Mucosa of stomach (tissue), 1 donor: ENCODE measurements around the gene POU6F2.

ENCODE experiments used
- H3K27me3 ChIP-seq: one replicate; pipeline ENCODE4 v1.7.0; 2013; ENCODE audit warnings: mild to moderate bottlenecking, low read length; ENCODE audit not compliant: control insufficient read depth, insufficient read depth
- H3K36me3 ChIP-seq: one replicate; pipeline ENCODE4 v1.7.0; 2013; ENCODE audit warnings: low read length; ENCODE audit not compliant: control insufficient read depth, insufficient read depth
- H3K4me1 ChIP-seq: one replicate; pipeline ENCODE4 v1.7.0; 2013; ENCODE audit warnings: mild to moderate bottlenecking, low read length; ENCODE audit not compliant: control insufficient read depth, insufficient read depth
- H3K4me3 ChIP-seq: one replicate; pipeline ENCODE4 v1.7.0; 2013; ENCODE audit warnings: low read length
- H3K9ac ChIP-seq: one replicate; pipeline ENCODE4 v1.7.0; 2013; ENCODE audit warnings: mild to moderate bottlenecking, low read length, moderate library complexity
- H3K9me3 ChIP-seq: one replicate; pipeline ENCODE4 v1.7.0; 2013; ENCODE audit warnings: mild to moderate bottlenecking, low read length, moderate library complexity; ENCODE audit not compliant: control insufficient read depth
- donor health status: Pancreatic carcinoma.

Gene POU6F2

GRCh38 chr7:39043531-39043930 is 65.8 kb downstream of the POU6F2 start:
- no peaks in the 10 kb centered on the region for H3K4me1 ChIP-seq
- H3K36me3 ChIP-seq, result no peaks in the 10 kb centered on the region
- H3K9ac ChIP-seq, result no peak overlapping the region
- H3K9me3 ChIP-seq, result no peaks in the 10 kb centered on the region
- no peak overlapping the region for H3K4me3 ChIP-seq
- H3K27me3 ChIP-seq, result no peaks in the 10 kb centered on the region

GRCh38 chr7:39044489-39044888 is 66.8 kb downstream of the POU6F2 start:
- no peaks in the 10 kb centered on the region for H3K36me3 ChIP-seq
- H3K4me1 ChIP-seq, result no peaks in the 10 kb centered on the region
- H3K4me3 ChIP-seq, result no peak overlapping the region

GRCh38 chr7:39045231-39045630 is 67.5 kb downstream of the POU6F2 start:
- Histone ChIP-seq H3K9me3 (no peaks in the 10 kb centered on the region), H3K36me3 (no peaks in the 10 kb centered on the region)

More at GRCh38 chr7:39044489-39044888, 66.8 kb downstream of the POU6F2 start:
- H3K9me3 ChIP-seq, result no peaks in the 10 kb centered on the region
- H3K27me3 ChIP-seq, result no peaks in the 10 kb centered on the region
- H3K9ac ChIP-seq, result no peak overlapping the region

GRCh38 chr7:39051279-39051678 is 73.6 kb downstream of the POU6F2 start:
- H3K4me3 ChIP-seq, result no peak overlapping the region
- no peak overlapping the region for H3K9ac ChIP-seq
- H3K36me3 ChIP-seq, result no peaks in the 10 kb centered on the region
- no peaks in the 10 kb centered on the region for H3K9me3 ChIP-seq
- H3K27me3 ChIP-seq, result no peaks in the 10 kb centered on the region
- H3K4me1 ChIP-seq, result no peaks in the 10 kb centered on the region

More at GRCh38 chr7:39045231-39045630, 67.5 kb downstream of the POU6F2 start:
- Histone ChIP-seq H3K9ac (no peak overlapping the region), H3K27me3 (no peaks in the 10 kb centered on the region), H3K4me3 (no peak overlapping the region), H3K4me1 (no peaks in the 10 kb centered on the region)

- Histone ChIP-seq H3K27me3 (no peaks in the 10 kb centered on the region), H3K9me3 (no peaks in the 10 kb centered on the region), H3K9ac (no peak overlapping the region), H3K4me3 (no peak overlapping the region), H3K4me1 (no peaks in the 10 kb centered on the region), H3K36me3 (no peaks in the 10 kb centered on the region)
Observed at GRCh38 chr7:39051707-39052106, 74.0 kb downstream of the POU6F2 start.

GRCh38 chr7:39054731-39055130 is 77.0 kb downstream of the POU6F2 start:
- no peak overlapping the region for H3K9ac ChIP-seq
- no peaks in the 10 kb centered on the region for H3K4me1 ChIP-seq
- H3K36me3 ChIP-seq, result no peaks in the 10 kb centered on the region
- H3K27me3 ChIP-seq, result no peaks in the 10 kb centered on the region
- H3K4me3 ChIP-seq, result no peak overlapping the region
- H3K9me3 ChIP-seq, result no peaks in the 10 kb centered on the region

- no peak overlapping the region for H3K9ac ChIP-seq
- H3K36me3 ChIP-seq, result no peaks in the 10 kb centered on the region
- H3K9me3 ChIP-seq, result no peaks in the 10 kb centered on the region
- no peaks in the 10 kb centered on the region for H3K27me3 ChIP-seq
- no peaks in the 10 kb centered on the region for H3K4me1 ChIP-seq
- H3K4me3 ChIP-seq, result no peak overlapping the region
Observed at GRCh38 chr7:39056153-39056552, 78.4 kb downstream of the POU6F2 start.

- Histone ChIP-seq H3K27me3 (no peaks in the 10 kb centered on the region), H3K4me3 (no peak overlapping the region), H3K4me1 (no peaks in the 10 kb centered on the region), H3K9me3 (no peaks in the 10 kb centered on the region), H3K9ac (no peak overlapping the region), H3K36me3 (no peaks in the 10 kb centered on the region)
Observed at GRCh38 chr7:39062811-39063210, 85.1 kb downstream of the POU6F2 start.

GRCh38 chr7:39069031-39069430 is 91.3 kb downstream of the POU6F2 start:
- Histone ChIP-seq H3K4me1 (no peaks in the 10 kb centered on the region), H3K9me3 (no peaks in the 10 kb centered on the region), H3K36me3 (no peaks in the 10 kb centered on the region), H3K9ac (no peak overlapping the region), H3K4me3 (no peak overlapping the region), H3K27me3 (no peaks in the 10 kb centered on the region)

GRCh38 chr7:39069896-39070881 is 92.5 kb downstream of the POU6F2 start:
- Histone ChIP-seq H3K27me3 (no peaks in the 10 kb centered on the region), H3K9ac (no peak overlapping the region), H3K4me3 (no peak overlapping the region), H3K36me3 (no peaks in the 10 kb centered on the region), H3K9me3 (no peaks in the 10 kb centered on the region), H3K4me1 (no peaks in the 10 kb centered on the region)

- no peaks in the 10 kb centered on the region for H3K9me3 ChIP-seq
- no peaks in the 10 kb centered on the region for H3K4me1 ChIP-seq
- no peak overlapping the region for H3K4me3 ChIP-seq
- H3K9ac ChIP-seq, result no peak overlapping the region
- H3K27me3 ChIP-seq, result no peaks in the 10 kb centered on the region
- no peaks in the 10 kb centered on the region for H3K36me3 ChIP-seq
Observed at GRCh38 chr7:39071116-39071515, 93.4 kb downstream of the POU6F2 start.

GRCh38 chr7:39073432-39073831 is 95.7 kb downstream of the POU6F2 start:
- Histone ChIP-seq H3K36me3 (no peaks in the 10 kb centered on the region), H3K9me3 (no peaks in the 10 kb centered on the region), H3K27me3 (no peaks in the 10 kb centered on the region), H3K9ac (no peak overlapping the region), H3K4me3 (no peak overlapping the region), H3K4me1 (no peaks in the 10 kb centered on the region)
